Activated CD4-positive, alpha-beta T cell treated with anti-CD3 and anti-CD28 coated beads, Interleukin-2, amount 50 U/mL, for 48 hours (primary cell): ENCODE measurements around the gene FAM227B.
"Not testable (repeated sequence)": the region's sequence is repeated elsewhere in the genome, so short reads cannot be mapped to it uniquely, and the experiment has no call there.

ENCODE experiments used
- DNase-seq, 2 experiments: peaks; one replicate each; pipeline ENCODE4 v3.0.0-alpha.2; 2020

FAM227B gene

DNA sequence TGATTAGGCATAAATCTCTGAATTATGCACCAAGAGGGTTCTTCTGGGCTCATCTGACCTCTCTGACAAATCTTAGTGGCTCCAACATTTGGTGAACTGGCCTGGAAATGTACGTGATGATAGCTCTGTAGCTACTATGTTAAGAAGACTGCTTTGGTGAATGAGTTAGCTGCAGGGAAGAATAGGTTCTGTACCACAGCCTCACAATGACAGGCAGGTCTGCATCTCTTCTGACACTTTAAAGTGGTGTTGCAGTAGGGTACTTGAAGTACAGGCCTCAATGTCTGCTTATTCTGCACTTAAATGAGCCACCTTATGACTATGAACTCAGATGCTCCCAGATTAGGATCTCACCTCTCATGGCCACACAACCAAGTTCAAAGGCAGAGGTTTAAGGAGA lies 190.6 kb downstream of the FAM227B start:
- no peak for DNase-seq

GRCh38 chr15:49428409-49429095 lies 192.1 kb downstream of the FAM227B start:
- DNase-seq = no peak

- no peak for DNase-seq
These were observed 193.2 kb downstream of the FAM227B start for GRCh38 chr15:49427372-49427771.

- no peak for DNase-seq
These were observed 195.7 kb downstream of the FAM227B start for GRCh38 chr15:49424954-49425353.

GRCh38 chr15:49423901-49424550 lies 196.6 kb downstream of the FAM227B start:
- DNase-seq = no peak

- DNase-seq = no peak
These were observed 197.6 kb downstream of the FAM227B start, which contains the start of gene FGF7 for GRCh38 chr15:49423021-49423420. TSS of gene FGF7 (plus strand) at chr15:49423242. CDS start at chr15:49424298, 1,056 bp downstream.

- DNase-seq = peak; percentile 2 to 5
These were observed 198.6 kb downstream of the FAM227B start for GRCh38 chr15:49421991-49422390.

DNA sequence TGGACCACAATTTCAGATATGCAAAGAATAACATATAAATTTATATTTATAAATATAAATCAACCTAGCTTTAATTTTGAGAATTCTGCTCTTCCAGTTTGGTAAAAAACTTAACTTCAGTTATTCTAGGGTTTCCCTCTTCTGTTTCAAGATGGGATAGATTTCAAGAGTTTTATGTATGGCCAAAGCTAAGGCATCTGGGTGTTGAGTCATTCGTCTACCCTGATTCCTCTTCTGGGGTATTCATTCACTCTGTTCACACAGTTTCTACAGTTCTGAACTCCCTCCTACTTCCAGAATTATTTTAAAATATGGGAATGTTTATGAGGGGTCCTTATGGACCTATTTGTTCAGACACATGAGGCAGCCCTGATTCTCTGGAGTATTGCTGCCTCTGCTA lies 201.8 kb downstream of the FAM227B start:
- DNase-seq = no peak

- DNase-seq = no peak
These were observed 205.0 kb downstream of the FAM227B start for GRCh38 chr15:49415638-49416037.

GRCh38 chr15:49415149-49415548 lies 205.5 kb downstream of the FAM227B start:
- no peak for DNase-seq

DNA sequence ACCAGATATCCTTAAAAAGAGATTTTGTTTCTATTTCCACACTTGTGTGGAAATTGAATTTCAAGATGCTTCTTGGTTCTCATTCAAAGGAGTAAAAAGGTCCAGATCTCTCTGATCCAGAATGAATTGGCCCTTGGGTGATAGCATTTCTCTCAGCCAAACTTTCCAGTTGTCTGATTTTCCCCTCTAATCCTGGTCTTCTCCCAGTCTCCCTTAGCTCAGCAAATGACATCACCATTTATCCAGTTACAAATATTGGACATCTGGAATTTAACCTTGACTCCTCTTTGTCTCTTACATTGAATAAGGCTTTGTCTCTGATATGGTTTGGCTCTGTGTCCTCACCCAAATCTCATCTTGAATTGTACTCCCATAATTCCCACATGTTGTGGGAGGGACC lies 207.8 kb downstream of the FAM227B start:
- no peak for DNase-seq

- DNase-seq = no peak
These were observed 210.0 kb downstream of the FAM227B start for GRCh38 chr15:49410641-49411040.

GRCh38 chr15:49406352-49407118 lies 214.1 kb downstream of the FAM227B start:
- DNase-seq = no peak

- DNase-seq = not testable (repeated sequence)
These were observed 217.9 kb downstream of the FAM227B start for GRCh38 chr15:49402515-49403296.

DNA sequence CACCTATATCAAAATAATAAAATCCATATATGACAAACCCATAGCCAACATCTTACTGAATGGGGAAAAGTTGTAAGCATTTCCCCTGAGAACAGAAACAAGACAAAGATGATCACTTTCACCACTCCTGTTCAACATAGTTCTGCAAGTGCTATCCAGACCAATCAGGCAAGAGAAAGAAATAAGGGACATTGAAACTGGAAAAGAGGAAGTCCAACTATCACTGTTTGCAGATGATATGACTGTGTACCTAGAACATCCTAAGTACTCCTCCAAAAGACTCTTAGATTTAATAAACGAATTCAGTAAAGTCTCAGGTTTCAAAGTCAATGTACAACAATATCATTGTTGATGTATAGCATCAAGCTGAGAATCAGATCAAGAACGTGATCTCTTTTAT lies 233.1 kb downstream of the FAM227B start:
- no peak for DNase-seq

- no peak for DNase-seq
These were observed 237.4 kb downstream of the FAM227B start for GRCh38 chr15:49383266-49383665.

GRCh38 chr15:49382394-49382793 lies 238.2 kb downstream of the FAM227B start:
- DNase-seq = no peak

- DNase-seq = no peak
These were observed 239.7 kb downstream of the FAM227B start for GRCh38 chr15:49380912-49381311.

GRCh38 chr15:49379996-49380395 lies 240.6 kb downstream of the FAM227B start:
- no peak for DNase-seq

DNA sequence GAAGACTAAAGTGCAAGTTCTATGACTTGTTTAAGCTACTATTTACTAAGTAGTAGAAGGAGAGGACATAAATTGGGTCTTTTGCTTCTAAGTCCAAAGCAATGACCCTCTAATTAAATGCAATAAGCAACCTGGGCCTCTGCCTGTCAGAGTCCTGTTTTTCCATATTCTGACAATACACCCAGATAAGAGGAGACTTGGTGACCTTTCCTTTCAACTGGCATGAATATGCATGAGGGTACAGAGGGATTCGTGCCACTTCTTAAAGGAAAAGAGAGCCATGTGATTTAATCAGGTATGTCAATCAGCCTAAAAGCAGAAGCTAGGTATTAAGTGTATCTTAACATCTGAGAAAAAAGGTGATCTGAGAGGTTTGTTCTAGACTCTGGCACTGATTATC lies 248.3 kb downstream of the FAM227B start:
- no peak for DNase-seq

- DNase-seq = no peak
These were observed 249.8 kb downstream of the FAM227B start for GRCh38 chr15:49370782-49371181.

DNA sequence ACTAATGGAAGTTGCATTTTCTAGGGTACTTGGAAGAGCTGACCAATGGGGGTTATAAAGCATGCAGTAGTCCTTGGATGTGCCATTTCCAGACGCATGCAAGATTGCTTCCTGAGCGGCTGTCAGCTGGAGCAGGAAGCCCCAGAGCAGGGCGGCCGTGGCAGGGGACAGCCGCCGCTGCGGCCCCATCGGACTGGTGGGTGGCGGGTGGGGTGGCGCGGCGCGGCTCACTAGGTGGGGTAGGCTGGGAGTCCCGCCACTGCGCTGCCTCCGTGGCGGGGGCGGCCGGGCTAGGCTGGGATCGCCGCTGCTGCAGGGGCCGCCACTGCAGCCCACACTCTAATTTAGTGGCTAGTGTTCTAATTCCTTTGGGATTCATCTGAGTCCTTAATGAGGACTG lies 254.1 kb downstream of the FAM227B start:
- DNase-seq = no peak

- no peak for DNase-seq
These were observed 259.2 kb downstream of the FAM227B start for GRCh38 chr15:49361370-49361769.
